ENCODE measurements around the gene RADX. TPM values are rescaled to one million over a fixed set of nuclear protein-coding genes. Genes with fewer than 3 reads are reported as not detected.

RADX gene, protein sequence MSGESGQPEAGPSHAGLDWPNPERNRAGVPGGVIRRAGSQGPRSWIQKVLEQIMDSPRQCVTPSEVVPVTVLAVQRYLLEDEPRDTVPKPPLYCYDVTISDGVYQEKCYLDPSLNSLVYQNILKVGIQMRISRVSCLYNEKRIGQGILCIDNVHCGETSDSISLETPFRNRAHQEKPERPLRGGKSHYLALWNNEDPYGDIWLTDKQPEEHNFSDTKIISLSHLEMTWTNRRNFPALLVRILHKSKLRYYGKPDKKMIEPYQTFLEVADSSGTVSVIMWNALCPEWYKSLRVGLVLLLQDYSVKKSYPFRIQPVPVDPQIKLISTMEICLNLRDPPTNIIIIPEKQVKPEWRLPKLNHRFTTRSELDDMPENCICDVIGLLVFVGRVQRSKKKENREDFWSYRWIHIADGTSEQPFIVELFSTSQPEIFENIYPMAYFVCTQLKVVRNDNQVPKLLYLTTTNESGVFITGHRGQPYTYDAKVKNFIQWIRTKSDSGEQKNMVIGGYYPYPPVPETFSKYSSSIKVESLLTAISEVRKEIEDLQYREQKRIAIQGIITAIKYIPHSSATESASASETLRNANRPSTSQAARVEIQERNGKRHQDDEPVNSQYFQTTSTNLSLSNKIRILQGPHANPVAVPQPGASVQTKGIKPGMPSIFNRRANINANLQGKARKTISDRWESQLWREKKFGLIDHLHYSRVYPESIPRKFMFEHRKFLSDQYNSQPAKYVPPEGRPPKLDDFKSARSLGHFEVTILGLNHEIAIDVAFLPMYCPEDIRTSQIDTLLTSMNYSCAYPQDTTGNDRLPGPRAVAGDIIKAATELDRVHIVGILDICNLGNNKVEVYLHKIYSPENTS
- 0.09 and 0.22 TPM in 2 replicates for total RNA-seq

DNA sequence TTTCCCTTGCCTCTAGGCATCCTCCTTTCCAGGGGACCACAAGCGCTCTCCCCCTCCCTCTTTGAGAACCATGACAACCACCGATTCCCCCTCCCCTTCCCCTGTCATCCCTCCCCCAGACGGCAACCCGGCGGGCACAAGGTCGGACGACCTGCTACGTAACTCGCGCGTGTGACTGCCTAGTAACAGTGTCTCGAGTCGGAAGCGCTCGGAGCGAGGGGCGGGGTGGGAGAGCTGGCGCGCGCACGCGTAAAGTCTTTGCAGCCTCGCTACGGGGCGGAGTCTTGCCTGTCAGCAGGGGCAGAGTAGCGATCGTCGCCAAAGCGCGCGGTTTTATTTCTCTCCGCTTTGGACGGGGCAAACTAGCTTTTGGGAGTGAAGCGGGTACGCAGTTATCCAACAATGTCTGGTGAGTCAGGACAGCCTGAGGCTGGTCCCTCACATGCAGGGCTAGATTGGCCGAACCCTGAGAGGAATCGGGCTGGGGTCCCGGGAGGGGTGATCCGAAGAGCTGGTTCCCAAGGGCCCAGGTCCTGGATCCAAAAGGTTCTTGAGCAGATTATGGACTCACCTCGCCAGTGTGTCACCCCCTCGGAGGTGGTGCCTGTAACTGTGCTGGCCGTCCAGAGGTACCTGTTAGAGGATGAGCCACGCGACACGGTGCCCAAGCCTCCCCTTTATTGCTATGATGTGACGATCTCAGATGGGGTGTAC is at the start of gene RADX:
TSS of gene RADX (plus strand) at position 300 of the 714 bp plus-strand sequence. CDS start at position 403, 103 bp downstream.

DNA sequence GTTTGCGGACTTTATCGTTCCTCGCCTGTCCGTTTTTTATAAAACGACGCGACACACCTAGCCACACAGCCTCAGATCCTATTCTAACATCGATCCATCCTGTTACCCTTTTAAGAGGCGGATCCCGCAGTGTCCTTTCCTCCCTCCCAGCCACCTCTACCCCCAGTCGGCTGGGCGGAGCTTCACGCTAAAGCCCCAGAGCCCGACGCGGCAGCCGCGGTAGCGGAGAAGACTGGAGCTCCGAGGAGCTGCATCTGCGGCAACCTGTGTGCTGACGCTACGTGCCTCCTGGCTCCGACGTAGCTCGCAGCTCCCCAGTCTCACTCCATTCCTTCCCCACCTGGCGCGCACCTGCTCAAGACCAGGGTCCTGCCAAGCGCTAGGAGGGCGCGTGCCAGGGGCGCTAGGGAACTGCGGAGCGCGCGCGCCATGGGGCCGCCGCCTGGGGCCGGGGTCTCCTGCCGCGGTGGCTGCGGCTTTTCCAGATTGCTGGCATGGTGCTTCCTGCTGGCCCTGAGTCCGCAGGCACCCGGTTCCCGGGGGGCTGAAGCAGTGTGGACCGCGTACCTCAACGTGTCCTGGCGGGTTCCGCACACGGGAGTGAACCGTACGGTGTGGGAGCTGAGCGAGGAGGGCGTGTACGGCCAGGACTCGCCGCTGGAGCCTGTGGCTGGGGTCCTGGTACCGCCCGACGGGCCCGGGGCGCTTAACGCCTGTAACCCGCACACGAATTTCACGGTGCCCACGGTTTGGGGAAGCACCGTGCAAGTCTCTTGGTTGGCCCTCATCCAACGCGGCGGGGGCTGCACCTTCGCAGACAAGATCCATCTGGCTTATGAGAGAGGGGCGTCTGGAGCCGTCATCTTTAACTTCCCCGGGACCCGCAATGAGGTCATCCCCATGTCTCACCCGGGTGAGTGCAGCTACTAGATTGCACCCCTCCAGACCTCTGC is 115.0 kb downstream of the RADX start, which contains the start of gene RNF128:
TSS of gene RNF128 (plus strand) at position 217 of the 953 bp plus-strand sequence. CDS start at position 430, 213 bp downstream.

Other genes starting within 250 kb of the RADX start
- gene RNF128, start 114.7 kb downstream of the RADX start, total RNA-seq: 0.09 and 0.43 TPM in 2 replicates
- 3.1 and 3.7 TPM in 2 replicates for gene TBC1D8B, start 190.7 kb downstream of the RADX start, total RNA-seq